Embryonic facial prominence (tissue), 1 donor: ENCODE results near the gene SCYGR6.

Experiments
- DNase-seq: peaks from one replicate; pipeline ENCODE4 v3.0.0-alpha.2; 2016; ENCODE audit errors: extremely low spot score

Gene SCYGR6

DNA sequence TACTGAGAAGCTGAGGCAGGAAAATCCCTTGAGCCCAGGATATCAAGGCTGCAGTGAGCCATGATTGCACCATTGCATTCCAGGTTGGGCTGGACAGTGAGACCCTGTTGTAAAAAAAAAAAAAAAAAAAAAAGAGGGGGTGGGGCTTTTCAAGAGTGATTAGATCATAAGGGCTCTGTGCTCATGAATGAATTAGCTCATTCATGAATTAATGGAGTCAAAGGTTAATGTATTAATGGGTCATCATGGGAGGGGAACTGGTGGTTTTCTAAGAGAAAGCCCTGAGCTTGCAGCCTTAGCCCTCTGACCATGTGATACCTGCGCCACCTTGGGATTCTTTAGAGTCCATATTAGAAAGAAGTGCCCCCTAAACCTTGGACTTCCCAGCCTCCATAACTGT, 11.3 kb downstream of the SCYGR6 start:
- no peak for DNase-seq

DNA sequence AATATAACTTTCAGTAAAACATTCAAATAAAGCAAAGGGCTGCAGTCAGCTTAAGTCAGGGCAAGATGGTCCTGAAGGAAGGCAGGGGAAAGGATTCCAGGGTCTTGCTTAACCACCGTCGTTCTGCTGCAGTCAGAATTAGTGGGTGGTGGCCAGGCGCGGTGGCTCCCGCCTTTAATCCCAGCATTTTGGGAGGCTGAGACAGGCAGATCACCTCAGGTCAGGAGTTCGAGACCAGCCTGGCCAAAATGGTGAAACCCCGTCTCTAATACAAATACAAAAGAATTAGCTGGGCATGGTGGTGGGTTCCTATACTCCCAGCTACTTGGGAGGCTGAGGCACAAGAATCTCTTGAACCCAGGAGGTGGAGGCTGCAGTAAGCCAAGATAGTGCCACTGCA, 13.6 kb downstream of the SCYGR6 start:
- no peak for DNase-seq

DNA sequence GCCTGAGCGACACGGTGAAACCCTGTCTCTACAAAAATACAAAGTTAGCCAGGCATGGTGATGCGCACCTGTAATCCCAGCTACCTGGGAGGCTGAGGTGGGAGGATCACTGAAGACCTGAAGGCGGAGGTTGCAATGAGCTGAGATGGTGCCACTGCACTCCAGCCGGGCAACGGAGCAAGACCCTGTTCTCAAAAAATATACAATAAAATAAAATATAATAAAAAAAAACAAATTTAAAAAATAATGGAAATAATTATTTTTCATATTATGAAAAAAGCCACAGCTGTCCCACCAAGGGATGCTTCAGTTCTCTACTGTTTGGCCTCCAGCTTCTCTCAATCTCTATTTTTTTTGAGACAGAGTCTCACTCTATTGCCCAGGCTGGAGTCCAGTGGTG, 17.2 kb downstream of the SCYGR6 start:
- DNase-seq, result no peak

DNA sequence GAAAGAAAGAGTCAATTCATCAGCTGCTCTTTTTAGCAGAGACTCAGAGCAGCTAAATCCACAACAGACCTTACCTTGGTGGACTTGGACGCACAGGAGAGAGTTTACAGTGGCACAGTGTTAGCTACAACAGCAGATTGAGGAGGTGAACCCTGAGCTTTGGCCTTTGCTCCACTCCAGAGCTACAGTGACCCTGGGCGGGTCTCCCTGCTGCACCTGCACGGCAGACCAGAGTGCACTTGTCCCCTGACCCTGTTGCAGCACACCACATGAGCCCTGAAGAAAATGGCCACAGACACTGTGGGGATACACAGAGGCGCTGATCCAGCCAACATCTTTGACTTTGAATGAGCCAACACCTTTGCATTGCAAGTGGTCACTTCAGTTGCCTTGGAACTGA, 17.7 kb downstream of the SCYGR6 start:
- DNase-seq, result no peak

DNA sequence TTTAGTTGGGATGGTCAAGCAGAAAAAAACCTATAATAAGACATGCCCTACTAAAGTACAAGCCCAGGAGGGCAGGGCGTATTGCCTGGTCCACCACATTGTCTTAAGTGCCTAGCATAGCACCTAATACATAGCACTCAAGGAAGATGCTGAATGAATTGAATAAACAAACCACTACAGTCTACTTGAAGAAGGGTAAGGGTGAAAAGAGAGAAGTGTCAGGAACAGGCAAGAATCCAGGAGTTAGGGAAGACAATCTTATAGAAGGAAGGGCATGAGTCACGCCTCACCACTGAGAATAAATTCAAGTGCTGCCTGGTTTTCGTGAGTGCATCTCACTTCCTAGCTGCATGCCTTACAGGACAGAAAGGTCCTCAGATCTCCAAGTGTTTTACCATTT, 20.6 kb downstream of the SCYGR6 start:
- DNase-seq, result no peak

DNA sequence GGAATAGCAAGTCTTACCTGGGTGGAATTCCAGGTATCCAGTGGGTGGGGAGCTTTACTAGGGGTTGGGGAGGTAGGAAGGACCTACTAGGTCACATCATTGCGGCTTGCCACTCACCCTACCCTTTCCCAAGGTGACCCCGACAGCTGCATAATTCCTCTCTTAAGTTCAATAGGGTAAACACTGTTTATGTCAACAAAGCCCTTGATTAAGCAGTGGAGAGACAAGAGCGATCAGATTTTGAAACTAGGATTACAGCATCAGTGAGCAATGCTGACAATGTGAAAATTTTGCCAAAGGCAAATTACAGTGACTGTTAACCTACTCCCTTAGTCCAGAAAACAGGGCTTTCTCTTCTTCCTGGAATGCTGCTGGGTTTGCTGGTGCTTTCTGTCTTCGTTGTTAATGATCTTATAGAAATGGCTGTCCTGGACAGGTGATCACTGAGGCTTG, 21.3 kb downstream of the SCYGR6 start:
- DNase-seq, result peak; percentile 7

DNA sequence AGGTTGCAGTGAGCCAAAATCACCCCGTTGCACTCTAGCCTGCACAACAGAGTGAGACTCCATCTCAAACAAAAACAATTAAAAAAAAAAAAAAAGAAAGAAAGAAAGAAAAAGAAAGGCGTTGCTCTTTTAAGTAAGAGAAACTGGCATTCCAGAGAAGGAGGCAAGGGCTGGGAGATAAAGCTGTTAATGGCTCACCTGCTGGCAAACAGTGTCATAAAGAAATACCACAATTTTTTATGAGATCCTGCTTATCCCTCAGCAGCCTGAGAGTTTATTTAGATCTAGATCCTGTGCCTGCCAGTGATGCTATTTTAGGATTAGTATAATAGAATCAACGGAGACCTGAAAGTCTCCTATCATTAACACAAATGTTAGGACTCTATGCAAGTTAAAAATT, 23.0 kb downstream of the SCYGR6 start:
- DNase-seq, result no peak

DNA sequence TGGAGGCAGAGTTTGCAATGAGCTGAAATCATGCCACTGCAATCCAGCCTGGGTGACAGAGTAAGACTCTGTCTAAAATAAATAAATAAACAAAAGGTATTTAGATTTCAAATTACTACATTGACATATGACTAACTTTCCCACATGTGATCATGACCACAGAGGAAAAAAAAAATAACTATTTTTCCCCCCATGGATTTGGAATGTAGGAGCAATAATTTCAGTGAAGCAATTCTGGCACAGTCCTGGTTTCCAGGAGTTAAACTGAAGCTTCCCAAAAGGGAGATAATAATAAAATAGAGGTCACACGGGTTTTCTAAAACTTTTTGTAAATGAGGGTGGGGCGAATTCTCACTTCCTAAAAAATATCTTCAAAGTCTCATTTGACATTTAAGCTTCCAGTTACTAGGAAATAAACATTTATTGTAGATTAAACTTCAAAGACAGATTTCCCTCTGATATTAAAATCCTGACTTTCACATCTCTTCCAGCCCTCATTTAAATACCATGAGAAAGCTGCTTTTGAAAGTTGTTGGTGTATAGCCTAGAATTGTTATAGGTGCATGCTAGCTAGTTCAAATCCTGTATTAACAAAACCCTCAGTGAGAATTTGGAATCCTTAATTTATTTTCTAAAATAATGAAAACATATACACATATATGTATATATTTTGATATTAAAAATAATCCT, 27.4 kb downstream of the SCYGR6 start:
- no peak for DNase-seq

DNA sequence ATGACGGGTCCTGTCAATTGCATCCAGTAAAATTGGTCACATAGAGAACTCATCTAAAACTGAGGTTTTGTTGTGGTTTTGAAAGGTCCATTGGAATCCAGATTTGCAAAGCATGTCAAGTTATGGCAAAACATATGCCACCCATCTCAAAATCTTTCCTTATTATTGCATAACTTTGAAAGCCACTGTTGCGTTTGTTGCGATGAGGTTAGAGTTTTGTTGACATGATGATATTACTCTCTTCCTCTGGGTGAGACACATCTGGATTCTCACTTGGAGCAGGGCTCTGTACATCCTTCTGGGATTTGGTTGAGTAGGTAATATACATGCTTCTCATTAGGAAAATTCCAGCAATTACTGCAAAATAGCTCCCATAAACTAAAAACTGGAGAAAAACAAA, 37.4 kb downstream of the SCYGR6 start:
- no peak for DNase-seq

DNA sequence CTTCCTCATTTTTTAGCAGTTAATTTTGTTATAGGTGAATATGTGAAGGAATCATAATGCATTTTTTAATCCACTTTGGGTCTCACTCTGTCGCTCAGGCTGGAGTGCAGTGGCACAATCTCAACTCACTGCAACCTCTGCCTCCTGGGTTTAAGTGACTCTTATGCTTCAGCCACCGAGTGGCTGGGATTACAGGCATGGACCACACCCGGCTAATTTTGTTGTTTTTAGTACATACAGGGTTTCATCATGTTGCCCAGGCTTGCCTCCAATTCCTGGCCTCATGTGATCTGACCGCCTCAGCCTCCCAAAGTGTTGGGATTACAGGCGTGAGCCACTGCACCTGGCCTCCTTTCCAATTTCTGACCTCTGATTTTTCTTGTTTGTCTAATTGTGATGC, 40.3 kb downstream of the SCYGR6 start:
- no peak for DNase-seq

DNA sequence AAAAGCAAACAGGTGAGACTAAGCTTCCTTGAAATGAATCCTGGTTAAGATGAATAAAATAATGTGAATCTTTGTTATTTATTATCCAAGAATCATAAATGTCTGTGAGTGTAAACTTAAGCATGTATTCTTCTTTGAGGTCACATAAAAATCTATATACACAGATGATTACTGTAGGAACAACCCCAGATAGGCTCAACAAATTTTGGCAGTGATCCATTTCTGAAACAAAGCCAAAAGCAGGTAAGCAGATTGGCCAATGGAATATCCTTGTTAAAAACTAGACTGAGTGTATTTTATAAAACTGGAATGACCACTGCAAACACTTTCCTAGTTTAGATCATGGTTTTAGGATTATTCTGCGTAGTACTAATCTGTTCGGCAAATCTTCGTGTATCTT, 46.6 kb downstream of the SCYGR6 start:
- DNase-seq, result no peak

DNA sequence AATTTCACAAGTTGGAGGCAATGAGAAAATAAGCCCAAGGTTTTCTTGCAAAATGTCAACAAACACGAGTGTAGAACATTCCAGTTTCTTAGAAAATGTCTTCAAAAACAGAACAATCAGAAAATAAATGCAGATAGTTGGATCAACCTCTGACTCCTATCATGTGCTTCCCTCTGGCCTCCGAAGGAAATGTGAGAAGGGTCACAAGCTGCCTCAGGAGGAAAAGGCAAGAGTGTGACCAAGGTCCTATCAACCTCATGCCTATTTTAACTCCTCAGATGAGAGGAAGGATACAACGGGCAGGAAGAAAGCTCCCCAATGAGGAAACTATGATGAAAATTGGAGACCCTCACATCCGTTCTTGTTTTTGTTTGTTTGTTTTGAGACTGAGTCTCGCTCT, 50.1 kb downstream of the SCYGR6 start:
- DNase-seq, result no peak
